OCI-LY7 (cell line): ENCODE data around the gene BZW1.

ENCODE experiments used
- EZH2phosphoT487 ChIP-seq: fragments of 200-600 bp; sonication (generic); IDR thresholded peaks from 2 replicates; pipeline ENCODE4 v1.6.1; 2018; ENCODE audit warnings: low read depth, borderline replicate concordance, mild to moderate bottlenecking, mixed run types, antibody characterized with exemption, low read length, moderate library complexity, mixed read lengths
- TF ChIP-seq, protein P1 (sequence below): fragments of 200-600 bp; sonication (generic); conservative IDR thresholded peaks from 2 replicates; pipeline ENCODE4 v1.5.1; 2014; ENCODE audit warnings: mild to moderate bottlenecking, antibody characterized with exemption, low read length, moderate library complexity, mixed read lengths

GRCh38 chr2:200795028-200795440 is 16.7 kb upstream of the BZW1 start:
- TF ChIP-seq, protein P1, sequence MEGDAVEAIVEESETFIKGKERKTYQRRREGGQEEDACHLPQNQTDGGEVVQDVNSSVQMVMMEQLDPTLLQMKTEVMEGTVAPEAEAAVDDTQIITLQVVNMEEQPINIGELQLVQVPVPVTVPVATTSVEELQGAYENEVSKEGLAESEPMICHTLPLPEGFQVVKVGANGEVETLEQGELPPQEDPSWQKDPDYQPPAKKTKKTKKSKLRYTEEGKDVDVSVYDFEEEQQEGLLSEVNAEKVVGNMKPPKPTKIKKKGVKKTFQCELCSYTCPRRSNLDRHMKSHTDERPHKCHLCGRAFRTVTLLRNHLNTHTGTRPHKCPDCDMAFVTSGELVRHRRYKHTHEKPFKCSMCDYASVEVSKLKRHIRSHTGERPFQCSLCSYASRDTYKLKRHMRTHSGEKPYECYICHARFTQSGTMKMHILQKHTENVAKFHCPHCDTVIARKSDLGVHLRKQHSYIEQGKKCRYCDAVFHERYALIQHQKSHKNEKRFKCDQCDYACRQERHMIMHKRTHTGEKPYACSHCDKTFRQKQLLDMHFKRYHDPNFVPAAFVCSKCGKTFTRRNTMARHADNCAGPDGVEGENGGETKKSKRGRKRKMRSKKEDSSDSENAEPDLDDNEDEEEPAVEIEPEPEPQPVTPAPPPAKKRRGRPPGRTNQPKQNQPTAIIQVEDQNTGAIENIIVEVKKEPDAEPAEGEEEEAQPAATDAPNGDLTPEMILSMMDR, result no peak
- TF ChIP-seq EZH2phosphoT487, result no peak
